ENCODE measurements around the gene ALKBH1.

DNA sequence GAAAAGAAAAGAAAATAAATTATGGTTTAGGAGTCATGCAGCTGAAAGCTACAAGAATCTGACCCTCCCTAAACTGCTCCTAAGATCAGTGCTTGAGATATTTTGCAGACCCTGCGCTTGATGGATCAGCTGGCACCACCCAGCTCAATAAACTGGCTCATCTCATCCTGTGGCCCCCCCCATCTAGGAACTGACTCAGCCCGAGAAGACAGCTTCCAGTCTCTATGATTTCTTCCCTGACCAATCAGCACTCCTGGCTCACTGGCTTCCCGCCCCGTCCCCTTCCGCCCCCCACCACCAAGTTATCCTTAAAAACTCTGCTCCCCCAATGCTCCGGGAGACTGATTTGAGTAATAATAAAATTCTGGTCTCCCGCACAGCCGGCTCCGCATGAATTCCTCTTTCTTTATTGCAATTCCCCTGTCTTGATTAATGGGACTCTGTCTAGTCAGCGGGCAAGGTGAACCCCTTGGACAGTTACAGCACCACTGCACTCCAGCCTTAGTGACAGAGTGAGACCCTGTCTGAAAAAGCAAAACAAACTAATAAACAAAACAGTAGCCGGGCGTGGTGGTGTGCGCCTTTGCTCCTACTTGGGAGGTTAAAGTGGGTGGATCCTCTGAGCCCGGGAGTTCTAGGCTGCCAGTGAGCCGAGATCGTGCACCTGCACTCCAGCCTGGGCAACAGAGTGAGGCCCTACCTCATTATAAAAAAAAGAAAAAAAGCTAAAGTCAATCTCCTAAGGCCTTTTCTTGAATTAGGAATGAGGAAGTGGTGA lies 66.9 kb downstream of the ALKBH1 start:
- TF ChIP-seq, protein P1, sequence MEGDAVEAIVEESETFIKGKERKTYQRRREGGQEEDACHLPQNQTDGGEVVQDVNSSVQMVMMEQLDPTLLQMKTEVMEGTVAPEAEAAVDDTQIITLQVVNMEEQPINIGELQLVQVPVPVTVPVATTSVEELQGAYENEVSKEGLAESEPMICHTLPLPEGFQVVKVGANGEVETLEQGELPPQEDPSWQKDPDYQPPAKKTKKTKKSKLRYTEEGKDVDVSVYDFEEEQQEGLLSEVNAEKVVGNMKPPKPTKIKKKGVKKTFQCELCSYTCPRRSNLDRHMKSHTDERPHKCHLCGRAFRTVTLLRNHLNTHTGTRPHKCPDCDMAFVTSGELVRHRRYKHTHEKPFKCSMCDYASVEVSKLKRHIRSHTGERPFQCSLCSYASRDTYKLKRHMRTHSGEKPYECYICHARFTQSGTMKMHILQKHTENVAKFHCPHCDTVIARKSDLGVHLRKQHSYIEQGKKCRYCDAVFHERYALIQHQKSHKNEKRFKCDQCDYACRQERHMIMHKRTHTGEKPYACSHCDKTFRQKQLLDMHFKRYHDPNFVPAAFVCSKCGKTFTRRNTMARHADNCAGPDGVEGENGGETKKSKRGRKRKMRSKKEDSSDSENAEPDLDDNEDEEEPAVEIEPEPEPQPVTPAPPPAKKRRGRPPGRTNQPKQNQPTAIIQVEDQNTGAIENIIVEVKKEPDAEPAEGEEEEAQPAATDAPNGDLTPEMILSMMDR (conservative IDR thresholded peaks at IDR 0.05; ENCODE audit: low read length), result no peak
- no peak for TF ChIP-seq EZH2phosphoT487 (IDR thresholded peaks at IDR 0.05; ENCODE audit: borderline replicate concordance, low read depth, low read length)
